Dermis microvascular lymphatic vessel endothelial cell (primary cell): ENCODE results near the gene KRTAP1-4. TPM values are rescaled to one million over a fixed set of nuclear protein-coding genes. Genes with fewer than 3 reads are reported as not detected.
"Not testable (repeated sequence)": the region's sequence is repeated elsewhere in the genome, so short reads cannot be mapped to it uniquely, and the experiment has no call there.

ENCODE experiments used
- DNase-seq, 2 donors: peaks; one replicate each; pipeline versions ENCODE4 v3.0.0 to v3.0.0-alpha.2; 2010; ENCODE audit warnings: low read depth in 2 of 2
- total RNA-seq: library from RNA; depleted of rRNA; stranded (reverse); fragments of >200 nt; gene quantifications from 2 replicates; pipeline ENCODE4 v1.2.1, GENCODE V29; 2014

KRTAP1-4 gene
- total RNA-seq, 1 donor from 2014 or later = not detected

DNA sequence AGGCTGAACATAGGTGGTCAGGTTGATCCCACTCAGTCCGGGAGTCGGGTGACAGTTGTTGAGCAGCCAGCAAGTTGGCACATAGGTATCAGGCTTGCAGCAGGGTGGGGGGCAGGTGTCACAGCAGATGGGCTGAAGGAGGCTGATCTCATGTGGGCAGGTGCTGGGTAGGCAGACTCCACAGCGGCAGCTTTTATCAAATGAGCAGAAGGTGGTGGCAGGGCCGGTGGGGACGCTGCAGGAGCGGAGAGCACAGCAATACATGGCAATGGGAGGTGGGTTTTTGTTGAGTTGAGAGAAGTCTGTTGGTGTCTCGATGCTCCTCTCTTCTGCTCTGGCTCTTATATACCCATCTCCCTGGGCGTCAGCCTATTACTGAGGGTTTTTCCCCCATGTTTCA is 21.2 kb downstream of the KRTAP1-4 start, which contains the start of gene KRTAP3-1:
Gene KRTAP3-1 (minus strand): TSS at position 318 of the 400 bp plus-strand sequence. CDS start 54 bp downstream, at position 264.
- no peak for DNase-seq

DNA sequence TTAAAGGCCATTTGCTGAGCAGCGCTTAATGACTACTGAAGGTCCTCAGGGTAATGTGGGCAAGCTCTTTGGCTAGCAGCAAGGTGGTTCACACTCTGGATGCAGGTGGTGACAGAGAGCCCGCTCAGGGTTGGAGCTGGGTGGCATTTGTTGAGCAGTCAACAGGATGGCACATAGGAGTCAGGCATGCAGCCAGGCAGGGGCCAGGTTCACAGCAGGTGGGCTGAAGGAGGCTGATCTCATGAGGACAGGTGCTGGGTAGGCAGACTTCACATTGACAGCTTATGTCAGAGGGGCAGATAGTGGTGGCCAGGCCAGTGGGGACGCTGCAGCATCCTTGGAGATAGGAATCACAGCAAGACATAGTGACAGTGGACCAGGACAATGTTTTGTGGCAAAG is 25.6 kb downstream of the KRTAP1-4 start:
- no peak for DNase-seq

DNA sequence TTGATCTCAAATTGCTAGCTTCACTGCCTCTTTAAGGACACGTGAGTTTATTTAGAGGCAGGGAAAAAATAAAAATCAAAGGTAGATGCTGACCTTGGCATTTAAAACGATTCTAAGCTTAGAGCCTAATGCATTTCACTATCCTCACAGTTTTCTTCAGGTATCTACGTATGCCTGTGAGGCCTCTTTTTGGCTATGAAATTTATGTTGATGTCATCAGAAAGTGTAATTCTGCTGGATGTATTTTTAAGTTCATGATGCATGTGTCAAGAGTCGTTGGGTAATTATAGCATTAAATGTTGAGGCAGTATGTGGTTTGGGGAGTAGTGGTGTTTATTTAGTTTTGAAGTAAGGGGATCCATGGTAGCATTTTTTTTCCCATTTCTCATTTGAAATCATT is 26.1 kb downstream of the KRTAP1-4 start:
- DNase-seq = no peak

DNA sequence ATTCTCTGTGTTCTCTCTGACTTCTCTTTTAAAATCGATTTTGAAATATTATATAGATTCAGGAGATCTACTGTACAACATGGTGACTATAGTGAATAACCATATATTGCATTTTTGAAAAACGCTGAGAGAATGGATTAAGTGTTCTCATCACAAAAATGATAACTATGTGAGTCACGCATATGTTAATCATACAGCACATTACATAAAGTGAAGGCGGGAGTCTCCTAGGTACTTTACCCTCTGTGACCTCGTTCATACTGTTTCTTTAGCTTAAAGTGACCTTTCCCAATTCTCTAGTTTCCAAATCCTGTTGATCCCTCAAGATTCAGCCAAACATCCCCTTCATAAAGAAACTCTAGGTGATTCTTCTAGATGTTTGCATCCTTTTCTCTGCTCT is 27.2 kb downstream of the KRTAP1-4 start:
- DNase-seq = no peak

DNA sequence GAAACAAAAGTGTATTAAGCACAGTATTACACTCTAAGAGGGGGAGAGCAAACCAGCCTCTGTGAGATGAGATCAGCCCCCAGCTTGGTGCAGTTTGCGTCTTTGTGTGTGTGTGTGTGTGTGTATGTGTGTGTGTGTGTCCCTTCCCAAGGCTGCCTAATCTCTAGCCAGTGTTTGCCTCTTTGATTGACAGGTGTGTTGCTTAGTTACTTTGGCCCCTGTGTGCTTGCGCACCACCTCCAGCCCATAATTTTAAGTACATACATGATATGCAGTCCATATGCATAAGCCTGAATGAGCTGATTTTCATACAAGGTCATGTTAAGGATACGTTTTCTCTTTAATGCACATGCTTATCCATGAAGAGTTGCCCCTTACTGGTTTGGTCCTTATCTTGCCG is 28.2 kb downstream of the KRTAP1-4 start:
- no peak for DNase-seq

DNA sequence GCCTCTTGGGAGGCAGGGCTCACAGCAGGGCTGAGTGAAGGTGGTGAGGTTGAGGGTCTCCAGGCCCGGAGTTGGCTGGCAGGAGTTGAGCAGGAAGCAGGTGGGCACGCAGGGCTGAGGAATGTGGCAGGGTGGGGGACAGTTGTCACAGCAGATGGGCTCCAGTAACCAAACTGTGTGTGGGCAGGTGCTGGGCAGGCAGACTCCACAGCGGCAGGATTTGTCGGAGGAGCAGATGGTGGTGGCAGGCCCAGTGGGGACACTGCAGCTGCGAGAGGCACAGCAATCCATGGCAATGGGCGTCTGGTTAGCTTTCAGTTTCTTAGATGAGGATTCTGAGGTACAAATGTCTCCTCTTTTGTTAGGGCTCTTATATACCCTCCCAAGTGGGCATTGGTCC is 30.4 kb downstream of the KRTAP1-4 start, which contains the start of gene KRTAP3-2:
Gene KRTAP3-2 (minus strand): TSS at position 344 of the 400 bp plus-strand sequence. CDS start 53 bp downstream, at position 291.
- not testable (repeated sequence) for DNase-seq

DNA sequence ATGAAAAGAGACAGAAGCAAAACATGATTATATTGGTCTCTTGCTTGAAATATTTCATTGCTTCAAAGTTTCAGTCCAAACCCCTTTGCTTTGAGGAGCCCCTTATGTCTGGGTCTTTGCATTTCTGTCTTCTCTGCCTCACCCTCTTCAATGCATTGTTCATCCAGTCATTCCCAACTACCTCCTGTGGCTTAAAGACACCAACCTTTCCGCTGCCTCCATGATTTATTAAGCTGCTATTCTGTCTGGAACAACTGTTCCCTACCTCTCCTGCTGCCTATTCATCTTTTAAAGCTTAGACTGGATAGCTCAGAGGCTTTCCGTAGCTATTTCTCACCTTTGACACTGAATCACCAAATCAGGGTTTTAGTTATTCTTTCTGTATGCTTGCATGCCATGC is 32.6 kb downstream of the KRTAP1-4 start:
- no peak for DNase-seq

DNA sequence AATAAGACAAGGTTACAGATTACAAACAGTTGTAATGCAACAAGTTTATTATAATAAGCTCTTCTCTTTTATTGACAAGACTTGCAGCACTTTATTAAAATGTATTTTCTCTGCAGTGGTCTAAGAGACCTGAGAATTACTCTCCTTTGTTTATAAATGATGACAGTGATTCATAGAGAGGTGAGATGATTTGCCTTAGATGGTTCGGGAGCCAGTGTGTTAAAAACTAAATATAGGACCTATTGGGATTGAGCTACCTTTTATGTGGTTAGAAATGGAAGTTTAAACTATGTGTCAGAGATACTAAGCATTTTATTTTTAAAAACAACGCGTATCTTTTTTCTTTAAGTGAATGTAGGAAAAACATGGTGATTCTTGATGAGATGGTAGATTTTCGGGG is 33.2 kb downstream of the KRTAP1-4 start:
- no peak for DNase-seq

DNA sequence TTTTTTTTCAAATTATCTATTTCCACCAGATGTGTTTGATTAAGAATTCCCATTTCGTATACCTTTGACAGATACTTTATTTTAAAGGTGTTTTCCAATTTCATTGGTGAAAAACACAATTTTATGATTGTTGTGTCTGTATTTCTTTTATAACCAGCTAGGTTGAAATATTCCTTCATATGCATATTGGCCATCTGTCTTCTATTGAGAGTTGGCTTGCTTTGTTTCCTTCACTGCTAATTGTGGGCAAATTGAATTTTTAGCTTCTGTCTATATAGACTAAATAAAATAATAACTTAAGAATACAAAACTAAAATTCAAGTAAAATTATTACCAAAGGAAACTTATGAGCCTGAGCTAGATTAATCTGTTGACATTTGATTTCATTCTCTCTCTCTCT is 34.9 kb downstream of the KRTAP1-4 start:
- no peak for DNase-seq

DNA sequence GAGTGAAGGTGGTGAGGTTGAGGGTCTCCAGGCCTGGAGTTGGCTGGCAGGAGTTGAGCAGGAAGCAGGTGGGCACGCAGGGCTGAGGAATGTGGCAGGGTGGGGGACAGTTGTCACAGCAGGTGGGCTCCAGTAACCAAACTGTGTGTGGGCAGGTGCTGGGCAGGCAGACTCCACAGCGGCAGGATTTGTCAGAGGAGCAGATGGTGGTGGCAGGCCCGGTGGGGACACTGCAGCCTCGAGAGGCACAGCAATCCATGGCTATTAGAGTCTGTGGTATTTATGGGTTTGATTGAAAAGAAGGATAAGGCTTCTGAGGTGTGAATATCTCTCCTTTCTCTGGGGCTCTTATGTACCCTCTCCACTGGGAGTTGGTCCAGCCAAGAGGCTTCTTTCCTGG is 36.2 kb downstream of the KRTAP1-4 start, which contains the start of gene KRTAP3-3:
Gene KRTAP3-3 (minus strand): TSS at position 326 of the 400 bp plus-strand sequence. CDS start 67 bp downstream, at position 259.
- DNase-seq = no peak

DNA sequence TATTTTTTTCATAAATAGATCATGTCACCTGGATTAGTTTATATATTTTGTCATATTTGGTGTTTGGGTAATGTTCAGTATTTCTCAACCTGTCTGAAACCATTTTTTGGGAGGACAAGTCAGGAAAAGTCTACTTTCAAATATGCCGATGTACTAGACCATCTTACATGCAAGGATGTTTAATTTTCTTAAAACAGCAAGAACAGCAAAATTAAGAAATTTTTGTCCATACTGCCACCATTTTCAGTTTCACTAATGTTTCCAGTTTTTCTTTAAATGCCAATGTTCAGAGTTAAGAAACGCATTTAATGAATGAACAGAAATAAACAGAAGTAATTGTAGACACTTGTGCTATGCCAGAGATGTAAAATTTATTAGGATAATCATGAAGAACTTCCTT is 36.9 kb downstream of the KRTAP1-4 start:
- no peak for DNase-seq

DNA sequence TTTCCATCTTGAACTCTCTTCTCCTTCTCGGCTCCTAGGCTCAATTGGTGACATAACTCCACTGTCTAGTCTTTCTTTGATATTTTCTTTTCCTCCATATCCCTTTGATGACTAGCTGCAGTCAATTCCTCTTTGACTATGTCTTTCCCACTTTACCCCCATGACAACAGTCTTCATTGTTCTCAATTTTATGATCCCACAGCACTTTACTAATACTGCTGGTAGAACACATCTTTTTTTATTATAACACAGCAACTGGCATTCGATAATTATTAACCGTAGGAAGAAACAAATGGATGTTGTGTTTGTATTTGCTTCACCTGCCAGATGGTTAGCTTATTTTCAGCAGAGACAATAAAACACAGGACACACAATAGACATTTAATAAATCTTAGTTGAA is 37.3 kb downstream of the KRTAP1-4 start:
- DNase-seq = no peak

DNA sequence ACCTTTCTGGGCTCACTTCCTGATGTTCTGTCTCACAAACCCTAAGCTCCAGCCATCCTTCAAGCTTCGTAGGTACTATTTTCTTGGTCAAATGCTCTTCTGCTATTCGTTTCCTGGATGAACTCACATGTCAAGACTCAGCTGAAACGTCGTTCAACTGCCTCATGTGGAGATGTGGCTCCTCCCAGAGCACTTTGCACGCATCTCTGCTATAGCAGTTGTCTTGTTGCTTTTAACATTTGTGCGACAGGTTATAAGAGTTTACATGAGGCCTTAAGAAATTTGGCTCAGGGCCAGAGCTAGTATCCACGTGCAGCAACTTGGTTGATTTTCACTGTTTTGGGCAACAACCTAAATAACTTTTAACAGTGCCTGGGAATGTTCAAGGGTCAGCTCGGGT is 43.1 kb downstream of the KRTAP1-4 start:
- DNase-seq = no peak

DNA sequence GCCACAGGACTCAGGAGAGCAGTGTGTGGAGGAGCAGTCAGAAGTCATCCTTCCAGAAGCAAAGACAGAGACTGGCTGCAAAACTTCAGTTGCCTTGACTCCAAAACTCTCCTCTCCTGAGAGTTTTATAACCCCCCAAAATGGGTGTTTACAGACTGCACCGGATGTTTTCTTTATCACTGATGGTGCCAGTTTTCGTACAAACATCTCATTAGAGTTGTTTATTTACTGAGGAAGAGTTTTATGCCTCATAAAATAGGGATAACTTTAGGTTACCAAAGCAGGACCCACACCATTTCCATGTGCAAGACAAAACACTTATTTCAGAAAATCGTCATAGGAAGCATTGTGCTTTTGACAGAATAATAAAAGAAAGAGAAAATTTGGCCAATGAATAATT is 45.8 kb downstream of the KRTAP1-4 start, which contains the start of gene KRT40:
Gene KRT40 (minus strand): TSS at position 101 of the 400 bp plus-strand sequence. CDS start 53 bp downstream, at position 48.
- DNase-seq = no peak

DNA sequence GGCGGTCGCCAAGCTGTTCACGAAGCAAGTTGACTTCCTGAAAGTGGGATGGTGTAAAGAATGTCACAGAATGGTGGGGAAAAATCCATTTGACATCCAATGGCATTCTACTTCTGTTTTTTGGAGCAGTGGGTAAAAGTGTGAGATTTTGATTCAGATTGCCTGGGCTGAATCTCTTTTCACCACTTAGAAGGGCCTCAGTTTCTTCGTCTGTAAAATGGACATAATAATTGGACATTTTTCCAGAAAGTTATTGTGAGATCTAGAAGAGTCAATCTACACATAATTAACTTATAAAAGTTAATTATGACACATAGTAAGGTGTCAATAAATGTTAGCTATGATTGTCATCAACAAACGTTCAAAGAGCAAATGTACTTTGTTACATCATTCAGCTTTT is 48.9 kb downstream of the KRTAP1-4 start:
- no peak for DNase-seq

DNA sequence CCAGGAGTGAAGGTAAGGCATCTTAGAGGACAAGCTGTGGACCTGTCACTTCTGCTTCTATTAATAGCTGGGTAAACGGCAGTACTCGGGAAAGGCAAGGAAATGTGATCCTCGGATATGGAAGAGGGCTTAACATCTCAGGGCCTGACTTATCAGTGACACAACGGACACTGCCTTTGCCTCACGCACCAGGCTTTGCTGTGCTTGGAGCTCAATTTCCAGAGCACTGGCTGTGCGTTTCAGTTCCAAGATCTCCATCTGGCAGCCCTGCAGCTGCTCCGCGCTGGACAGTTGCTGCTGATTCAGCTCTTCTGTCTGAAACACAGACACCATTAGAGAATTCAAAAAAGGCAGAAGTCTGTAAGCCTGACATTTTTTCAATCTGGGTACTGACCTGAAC is 49.4 kb downstream of the KRTAP1-4 start:
- no peak for DNase-seq

DNA sequence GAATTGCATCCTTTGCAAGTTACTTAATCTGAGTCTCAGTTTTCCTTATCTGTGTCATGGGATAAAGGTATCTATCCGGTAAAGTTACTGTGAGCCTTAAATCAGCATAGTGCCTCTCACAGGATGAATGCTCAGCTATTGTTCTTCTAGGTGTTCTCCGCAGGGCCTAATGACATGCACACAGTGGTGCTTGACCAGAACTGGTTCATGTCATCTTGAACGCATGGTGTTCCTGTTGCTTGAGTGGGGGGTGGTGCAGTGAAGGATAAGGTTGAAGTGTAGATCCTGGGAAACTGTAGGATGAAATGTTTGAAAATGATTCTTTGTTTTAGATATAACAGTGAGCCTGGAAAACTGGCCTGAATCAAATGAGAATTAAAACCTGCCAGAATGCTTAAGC is 49.9 kb downstream of the KRTAP1-4 start:
- no peak for DNase-seq

Other genes starting within 250 kb of the KRTAP1-4 start
- not detected in 2 replicates for gene KRT27, start 247.6 kb downstream of the KRTAP1-4 start, total RNA-seq
- gene KRT28, start 230.2 kb downstream of the KRTAP1-4 start, total RNA-seq = not detected in 2 replicates
- 1.9 and 2.3 TPM in 2 replicates for gene KRT10, start 207.6 kb downstream of the KRTAP1-4 start, total RNA-seq
- not detected in 2 replicates for gene KRT12, start 163.0 kb downstream of the KRTAP1-4 start, total RNA-seq
- not detected in 2 replicates for gene KRT20, start 145.0 kb downstream of the KRTAP1-4 start, total RNA-seq
- gene KRT23, start 92.5 kb downstream of the KRTAP1-4 start, total RNA-seq = 2.1 TPM in 1 of 2 replicates, not detected in the other
- gene KRT39, start 63.2 kb downstream of the KRTAP1-4 start, total RNA-seq = not detected in 2 replicates
- not detected in 2 replicates for gene KRT40, start 45.9 kb downstream of the KRTAP1-4 start, total RNA-seq
- not detected in 2 replicates for gene KRTAP3-3, start 36.0 kb downstream of the KRTAP1-4 start, total RNA-seq
- gene KRTAP3-2, start 30.3 kb downstream of the KRTAP1-4 start, total RNA-seq = not detected in 2 replicates
- gene KRTAP3-1, start 21.1 kb downstream of the KRTAP1-4 start, total RNA-seq = not detected in 2 replicates
- not detected in 2 replicates for gene KRTAP1-5, start 3.0 kb downstream of the KRTAP1-4 start, total RNA-seq
- not detected in 2 replicates for gene KRTAP1-3, start 4.7 kb upstream of the KRTAP1-4 start, total RNA-seq
- not detected in 2 replicates for gene KRTAP1-1, start 11.3 kb upstream of the KRTAP1-4 start, total RNA-seq
- gene KRTAP2-1, start 17.1 kb upstream of the KRTAP1-4 start, total RNA-seq = not detected in 2 replicates
- not detected in 2 replicates for gene KRTAP2-2, start 25.0 kb upstream of the KRTAP1-4 start, total RNA-seq
- not detected in 2 replicates for gene KRTAP2-3, start 29.9 kb upstream of the KRTAP1-4 start, total RNA-seq
- not detected in 2 replicates for gene KRTAP2-4, start 35.7 kb upstream of the KRTAP1-4 start, total RNA-seq
- not detected in 2 replicates for gene KRTAP4-7, start 54.0 kb upstream of the KRTAP1-4 start, total RNA-seq
- not detected in 2 replicates for gene KRTAP4-8, start 67.9 kb upstream of the KRTAP1-4 start, total RNA-seq
- not detected in 2 replicates for gene KRTAP4-16, start 72.0 kb upstream of the KRTAP1-4 start, total RNA-seq
- not detected in 2 replicates for gene KRTAP4-9, start 75.2 kb upstream of the KRTAP1-4 start, total RNA-seq
- not detected in 2 replicates for gene KRTAP4-11, start 88.2 kb upstream of the KRTAP1-4 start, total RNA-seq
- not detected in 2 replicates for gene KRTAP4-12, start 94.0 kb upstream of the KRTAP1-4 start, total RNA-seq
- gene KRTAP4-6, start 110.3 kb upstream of the KRTAP1-4 start, total RNA-seq = not detected in 2 replicates
- not detected in 2 replicates for gene KRTAP4-5, start 119.6 kb upstream of the KRTAP1-4 start, total RNA-seq
- gene KRTAP4-4, start 130.6 kb upstream of the KRTAP1-4 start, total RNA-seq = not detected in 2 replicates
- gene KRTAP4-3, start 138.0 kb upstream of the KRTAP1-4 start, total RNA-seq = not detected in 2 replicates
- gene KRTAP4-2, start 148.0 kb upstream of the KRTAP1-4 start, total RNA-seq = not detected in 2 replicates
- gene KRTAP4-1, start 154.7 kb upstream of the KRTAP1-4 start, total RNA-seq = not detected in 2 replicates
- not detected in 2 replicates for gene KRTAP9-1, start 159.7 kb upstream of the KRTAP1-4 start, total RNA-seq
- not detected in 2 replicates for gene KRTAP9-2, start 196.5 kb upstream of the KRTAP1-4 start, total RNA-seq
- gene KRTAP9-3, start 202.3 kb upstream of the KRTAP1-4 start, total RNA-seq = not detected in 2 replicates
- not detected in 2 replicates for gene KRTAP9-8, start 207.8 kb upstream of the KRTAP1-4 start, total RNA-seq
- gene KRTAP9-4, start 219.5 kb upstream of the KRTAP1-4 start, total RNA-seq = not detected in 2 replicates
- gene KRTAP9-9, start 225.2 kb upstream of the KRTAP1-4 start, total RNA-seq = not detected in 2 replicates
- gene KRTAP9-6, start 235.2 kb upstream of the KRTAP1-4 start, total RNA-seq = not detected in 2 replicates
- gene KRTAP9-7, start 245.5 kb upstream of the KRTAP1-4 start, total RNA-seq = not detected in 2 replicates